ENCODE data around the gene UBAC2. TPM values are rescaled to one million over a fixed set of nuclear protein-coding genes. Genes with fewer than 3 reads are reported as not detected.

UBAC2 gene
- total RNA-seq, 1 donor = 51.3 TPM

DNA sequence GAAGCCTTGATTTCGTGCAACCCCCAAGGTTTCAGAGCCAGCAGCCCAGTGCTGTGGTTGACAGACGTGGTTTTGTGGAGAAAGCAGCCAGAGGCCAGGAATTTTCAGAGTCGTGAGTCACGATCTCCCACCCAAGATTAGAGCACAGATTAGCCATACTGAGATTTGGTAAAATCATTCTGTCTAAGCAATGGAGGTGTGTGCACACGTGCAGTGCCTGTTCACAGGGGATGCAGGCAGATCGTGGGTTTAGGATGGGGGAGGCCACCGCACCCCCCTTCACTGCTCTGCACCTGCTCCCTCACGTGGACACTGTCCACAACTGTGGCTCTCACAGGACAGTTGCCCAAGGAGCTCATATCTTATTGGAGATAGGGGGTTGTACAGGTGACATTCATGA is 153.2 kb downstream of the UBAC2 start:
- Histone ChIP-seq H3K27me3 (ENCODE audit: insufficient read depth, low read length) (no peaks in the 10 kb centered on the region), H3K9me3 (ENCODE audit: low read depth, low read length) (no peaks in the 10 kb centered on the region), H3K4me3 (ENCODE audit: low read length) (no peak overlapping the region), H3K4me1 (ENCODE audit: insufficient read depth, low read length) (peaks cover 77% of the 10 kb centered on the region)

DNA sequence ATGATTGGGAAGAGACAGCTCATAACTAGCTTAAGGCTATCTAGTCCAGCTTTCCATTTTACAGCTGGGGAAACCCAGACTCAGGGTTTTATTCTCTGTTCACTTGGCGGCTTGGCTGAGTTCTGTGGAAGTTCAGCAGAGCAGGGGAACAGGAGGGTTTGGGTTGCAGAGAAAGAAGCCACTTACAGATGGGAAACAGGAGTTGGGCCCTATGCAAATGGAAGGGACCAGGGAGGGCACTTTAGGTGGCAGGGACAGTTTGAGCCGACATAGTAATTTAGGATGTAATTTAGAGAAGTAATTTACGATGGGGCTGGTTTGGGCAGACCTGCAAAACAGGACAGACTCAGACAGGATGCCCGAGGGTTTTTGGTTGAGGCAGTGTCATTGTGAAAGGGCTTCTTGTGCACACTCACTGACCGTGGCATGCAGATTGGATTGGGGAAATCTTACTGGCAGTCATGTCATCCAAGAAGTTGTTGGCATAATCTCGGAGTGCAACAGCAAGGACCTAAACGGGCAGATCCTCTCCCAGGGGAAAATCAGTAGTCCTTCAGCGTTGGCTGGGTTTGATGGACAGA is 153.8 kb downstream of the UBAC2 start:
- Histone ChIP-seq H3K27me3 (ENCODE audit: insufficient read depth, low read length) (no peaks in the 10 kb centered on the region), H3K9me3 (ENCODE audit: low read depth, low read length) (no peaks in the 10 kb centered on the region), H3K4me3 (ENCODE audit: low read length) (no peak overlapping the region), H3K4me1 (ENCODE audit: insufficient read depth, low read length) (peaks cover 83% of the 10 kb centered on the region)

DNA sequence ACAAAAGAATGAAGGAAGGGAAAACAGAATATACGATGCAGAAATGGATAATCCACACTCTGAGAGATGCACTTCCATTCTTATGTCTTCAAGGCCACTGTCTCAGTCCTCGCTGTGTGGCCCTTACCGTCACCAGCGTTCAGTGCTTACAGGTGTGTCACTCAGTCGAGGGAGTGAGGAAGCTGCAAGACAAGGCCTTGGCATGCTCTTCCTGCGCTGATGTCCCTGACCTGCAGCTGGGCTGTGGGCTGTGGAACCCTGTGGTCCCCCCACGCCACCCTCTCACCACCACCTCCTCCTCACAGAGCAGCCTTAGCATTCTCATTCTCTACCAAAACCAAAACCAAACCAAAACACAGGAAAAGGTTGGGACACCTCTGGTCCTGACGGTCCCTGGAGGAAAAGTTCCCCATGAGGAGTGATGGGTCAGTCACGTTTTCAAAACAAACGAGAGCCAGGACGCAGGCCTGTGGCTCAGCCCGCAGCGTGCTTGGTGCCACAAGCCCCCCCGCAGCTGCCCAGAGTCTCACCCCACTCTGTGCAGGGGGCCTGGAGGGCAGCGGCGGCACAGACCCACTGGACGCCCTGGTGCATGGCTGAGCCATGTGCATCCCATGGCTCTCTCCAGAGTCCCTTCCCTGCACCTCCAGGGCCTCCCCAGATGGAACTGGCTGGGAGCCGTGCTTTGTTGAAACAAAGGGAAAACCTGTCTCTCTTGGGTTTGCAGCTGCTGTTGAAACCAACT is 154.8 kb downstream of the UBAC2 start:
- Histone ChIP-seq H3K27me3 (ENCODE audit: insufficient read depth, low read length) (no peaks in the 10 kb centered on the region), H3K4me3 (ENCODE audit: low read length) (no peak overlapping the region), H3K9me3 (ENCODE audit: low read depth, low read length) (no peaks in the 10 kb centered on the region), H3K4me1 (ENCODE audit: insufficient read depth, low read length) (peaks cover 91% of the 10 kb centered on the region)

DNA sequence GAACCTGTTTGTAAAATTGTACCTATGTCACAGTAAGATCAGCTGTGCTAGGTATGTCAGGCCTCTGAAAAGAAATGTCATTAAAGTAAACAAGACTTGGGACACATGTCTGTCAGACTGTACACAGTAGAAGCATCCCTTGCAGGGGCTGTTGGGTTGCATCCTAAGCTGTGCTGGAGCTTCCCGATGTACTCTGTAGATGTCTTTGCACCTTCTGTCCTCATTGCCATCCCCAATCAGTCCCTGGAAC is 155.3 kb downstream of the UBAC2 start:
- H3K4me3 ChIP-seq (ENCODE audit: low read length) = no peak overlapping the region

DNA sequence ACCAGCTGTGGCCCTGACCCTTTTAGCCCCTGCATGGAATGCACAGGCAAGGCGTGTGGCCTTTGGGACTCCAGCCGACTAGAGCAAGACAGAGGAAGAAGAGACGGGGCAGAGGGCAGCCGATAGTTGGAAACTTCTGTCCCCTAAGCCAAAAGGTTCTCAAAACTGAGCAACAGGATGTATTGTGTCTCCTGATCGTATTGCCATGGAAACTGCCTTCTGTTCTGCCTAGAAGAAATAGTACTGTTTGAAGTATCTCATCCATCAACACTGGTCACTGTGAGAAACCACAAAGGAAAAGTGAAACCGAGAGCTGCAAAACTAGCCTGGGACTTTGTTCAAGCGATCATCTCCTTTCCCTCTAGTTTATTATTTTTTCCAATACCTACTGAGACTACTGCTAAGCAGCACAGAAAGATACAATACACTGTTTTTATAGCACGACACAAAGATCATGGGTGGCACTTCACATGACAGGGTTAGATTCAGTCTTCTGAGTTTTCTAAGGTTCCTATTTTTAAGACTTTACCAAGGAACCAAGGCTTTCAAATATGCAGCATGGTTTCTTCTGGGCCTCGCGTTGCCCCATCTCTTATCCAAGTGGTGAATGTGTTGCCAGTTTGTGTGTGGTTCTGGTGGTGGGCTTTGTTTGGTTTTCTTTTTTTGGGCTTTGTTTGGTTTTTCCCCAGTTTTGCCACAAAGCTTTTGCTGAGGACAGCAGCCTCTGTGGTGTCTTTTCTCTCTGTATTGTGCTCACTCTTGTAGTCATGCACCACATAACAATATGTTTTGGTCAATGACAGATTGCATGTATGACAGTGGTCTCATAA is 155.8 kb downstream of the UBAC2 start:
- Histone ChIP-seq H3K4me1 (ENCODE audit: insufficient read depth, low read length) (peaks cover 89% of the 10 kb centered on the region), H3K4me3 (ENCODE audit: low read length) (no peak overlapping the region), H3K9me3 (ENCODE audit: low read depth, low read length) (no peaks in the 10 kb centered on the region), H3K27me3 (ENCODE audit: insufficient read depth, low read length) (no peaks in the 10 kb centered on the region)

More for the DNA sequence above, 155.3 kb downstream of the UBAC2 start:
- no peaks in the 10 kb centered on the region for H3K27me3 ChIP-seq (ENCODE audit: insufficient read depth, low read length)
- H3K9me3 ChIP-seq (ENCODE audit: low read depth, low read length) = no peaks in the 10 kb centered on the region
- H3K4me1 ChIP-seq (ENCODE audit: insufficient read depth, low read length) = peaks cover 91% of the 10 kb centered on the region

DNA sequence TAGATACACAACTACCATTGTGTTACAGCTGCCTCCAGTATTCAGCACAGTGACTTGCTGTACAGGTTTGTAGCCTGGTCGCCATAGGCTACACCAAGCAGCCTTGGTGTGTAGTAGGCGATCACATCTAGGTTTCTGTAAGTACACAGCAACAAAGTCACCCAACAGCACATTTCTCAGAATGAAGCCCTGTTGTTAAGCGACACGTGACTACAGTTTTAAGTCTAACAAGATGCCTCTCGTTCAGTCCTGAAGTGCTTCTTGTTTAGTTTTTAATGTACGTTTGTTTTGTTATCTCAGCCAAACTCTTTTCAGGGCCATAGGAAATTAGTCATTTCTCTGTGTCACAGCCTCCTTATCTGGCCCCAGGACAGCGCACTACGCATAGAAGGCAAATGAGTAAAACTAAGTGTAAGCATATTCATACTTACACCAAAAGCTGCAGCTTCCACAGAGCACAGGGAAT is 156.5 kb downstream of the UBAC2 start:
- H3K4me3 ChIP-seq (ENCODE audit: low read length) = no peak overlapping the region
- H3K4me1 ChIP-seq (ENCODE audit: insufficient read depth, low read length) = peaks cover 86% of the 10 kb centered on the region
- no peaks in the 10 kb centered on the region for H3K9me3 ChIP-seq (ENCODE audit: low read depth, low read length)
- H3K27me3 ChIP-seq (ENCODE audit: insufficient read depth, low read length) = no peaks in the 10 kb centered on the region

DNA sequence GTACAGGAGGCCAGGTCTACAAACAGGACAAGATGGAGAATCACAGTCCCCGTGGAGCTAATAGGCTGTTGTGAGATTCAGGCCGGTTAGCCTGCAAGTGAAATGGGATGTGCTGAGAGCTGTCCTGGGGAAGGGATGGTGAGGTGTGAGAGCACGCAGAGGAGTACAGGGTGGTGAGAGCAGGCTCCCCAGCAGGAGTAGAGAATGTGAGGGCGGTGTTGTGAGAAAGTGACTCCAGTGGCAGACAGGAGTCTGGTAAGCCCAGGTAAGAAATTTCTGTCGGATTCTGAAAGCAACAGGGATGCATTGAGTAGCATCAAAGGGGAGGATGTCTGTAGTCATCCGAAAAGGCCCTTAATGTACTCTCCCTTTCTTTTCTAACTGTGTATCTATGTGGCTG is 157.3 kb downstream of the UBAC2 start:
- H3K9me3 ChIP-seq (ENCODE audit: low read depth, low read length) = no peaks in the 10 kb centered on the region
- no peak overlapping the region for H3K4me3 ChIP-seq (ENCODE audit: low read length)

DNA sequence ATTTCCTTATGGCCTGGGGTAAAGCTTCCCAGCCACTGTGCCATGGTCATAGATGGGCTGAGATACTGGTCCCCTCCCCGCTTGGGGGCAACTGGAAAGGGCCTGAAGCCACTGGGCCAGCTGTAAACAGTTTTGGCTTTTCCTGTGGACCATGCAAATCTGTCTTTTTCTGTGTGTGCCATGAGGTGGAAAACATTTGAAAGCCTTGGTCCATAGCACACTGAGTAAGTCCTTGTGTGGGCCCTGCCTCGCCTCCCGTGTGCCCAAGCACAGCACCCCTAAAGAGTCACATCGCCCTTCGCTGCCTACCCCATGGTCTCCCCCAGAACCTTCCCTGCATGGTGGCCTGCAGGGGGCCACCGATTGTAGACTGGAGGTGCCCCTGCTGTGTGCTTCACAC is 158.9 kb downstream of the UBAC2 start:
- no peaks in the 10 kb centered on the region for H3K9me3 ChIP-seq (ENCODE audit: low read depth, low read length)
- no peaks in the 10 kb centered on the region for H3K27me3 ChIP-seq (ENCODE audit: insufficient read depth, low read length)
- H3K4me3 ChIP-seq (ENCODE audit: low read length) = no peak overlapping the region
- peaks cover 72% of the 10 kb centered on the region for H3K4me1 ChIP-seq (ENCODE audit: insufficient read depth, low read length)

More for the DNA sequence above, 157.3 kb downstream of the UBAC2 start:
- H3K27me3 ChIP-seq (ENCODE audit: insufficient read depth, low read length) = no peaks in the 10 kb centered on the region
- H3K4me1 ChIP-seq (ENCODE audit: insufficient read depth, low read length) = peaks cover 79% of the 10 kb centered on the region

DNA sequence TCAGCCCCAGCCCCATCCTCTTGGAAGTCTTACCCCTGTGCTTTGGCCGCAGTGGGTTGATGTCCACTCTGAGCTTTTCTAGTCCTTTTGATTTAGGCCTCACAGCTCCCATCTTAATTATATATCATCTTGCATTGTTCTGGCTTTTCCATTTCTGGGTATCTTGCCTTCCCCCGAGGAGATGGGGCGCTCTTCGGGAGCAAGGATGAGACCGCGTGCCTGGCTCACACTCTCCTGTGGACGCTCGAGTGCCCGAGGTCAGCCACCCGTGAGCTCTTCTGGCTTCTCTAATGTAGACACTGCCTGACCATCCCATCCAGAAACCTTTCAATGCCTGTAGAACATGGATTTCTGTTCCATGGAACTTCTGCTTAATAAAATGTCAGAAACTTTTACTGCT is 160.0 kb downstream of the UBAC2 start:
- H3K4me3 ChIP-seq (ENCODE audit: low read length) = no peak overlapping the region
- no peaks in the 10 kb centered on the region for H3K9me3 ChIP-seq (ENCODE audit: low read depth, low read length)
- H3K27me3 ChIP-seq (ENCODE audit: insufficient read depth, low read length) = no peaks in the 10 kb centered on the region
- H3K4me1 ChIP-seq (ENCODE audit: insufficient read depth, low read length) = peaks cover 60% of the 10 kb centered on the region

DNA sequence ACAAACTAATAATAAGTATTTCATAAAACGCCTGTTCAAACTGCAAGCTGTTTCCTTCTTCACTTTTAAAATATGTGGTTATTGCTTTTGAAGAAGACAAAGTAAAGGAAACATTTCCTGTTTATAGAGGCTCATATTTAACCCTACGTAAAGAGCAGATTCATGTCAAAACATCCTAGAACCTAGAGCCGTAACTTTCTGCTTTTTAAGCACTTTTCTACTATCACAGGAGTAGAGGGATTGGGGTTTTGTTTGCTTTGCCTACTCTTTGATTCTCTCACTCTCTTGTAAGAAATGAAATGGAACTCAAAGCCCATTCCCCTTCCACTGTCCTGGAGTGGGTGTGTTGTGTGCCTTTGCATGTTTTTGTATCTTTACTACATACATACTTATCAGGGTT is 160.5 kb downstream of the UBAC2 start:
- Histone ChIP-seq H3K4me3 (ENCODE audit: low read length) (no peak overlapping the region), H3K27me3 (ENCODE audit: insufficient read depth, low read length) (no peaks in the 10 kb centered on the region), H3K9me3 (ENCODE audit: low read depth, low read length) (no peaks in the 10 kb centered on the region)

DNA sequence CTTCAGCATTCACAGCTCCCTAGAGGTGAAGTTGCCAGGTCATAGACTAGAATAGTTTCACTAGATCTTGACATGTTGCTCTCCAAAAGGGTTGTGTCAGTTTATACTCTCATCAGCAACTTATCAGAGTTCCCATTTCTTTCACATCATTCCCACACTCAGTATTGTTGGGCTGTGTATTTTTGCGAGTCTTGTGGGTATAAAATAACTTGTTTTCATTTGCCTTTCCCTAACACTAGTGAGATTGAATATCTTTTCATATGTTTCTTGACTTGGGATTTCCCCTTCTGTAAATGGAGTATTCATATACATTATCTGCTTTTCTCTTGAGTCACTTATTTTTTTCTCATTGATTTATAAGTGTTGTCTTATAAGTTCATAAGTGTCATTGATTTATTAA is 161.7 kb downstream of the UBAC2 start:
- H3K4me3 ChIP-seq (ENCODE audit: low read length) = no peak overlapping the region
- H3K27me3 ChIP-seq (ENCODE audit: insufficient read depth, low read length) = no peaks in the 10 kb centered on the region
- no peaks in the 10 kb centered on the region for H3K9me3 ChIP-seq (ENCODE audit: low read depth, low read length)
- peaks cover 57% of the 10 kb centered on the region for H3K4me1 ChIP-seq (ENCODE audit: insufficient read depth, low read length)

More for the DNA sequence above, 160.5 kb downstream of the UBAC2 start:
- peaks cover 58% of the 10 kb centered on the region for H3K4me1 ChIP-seq (ENCODE audit: insufficient read depth, low read length)

DNA sequence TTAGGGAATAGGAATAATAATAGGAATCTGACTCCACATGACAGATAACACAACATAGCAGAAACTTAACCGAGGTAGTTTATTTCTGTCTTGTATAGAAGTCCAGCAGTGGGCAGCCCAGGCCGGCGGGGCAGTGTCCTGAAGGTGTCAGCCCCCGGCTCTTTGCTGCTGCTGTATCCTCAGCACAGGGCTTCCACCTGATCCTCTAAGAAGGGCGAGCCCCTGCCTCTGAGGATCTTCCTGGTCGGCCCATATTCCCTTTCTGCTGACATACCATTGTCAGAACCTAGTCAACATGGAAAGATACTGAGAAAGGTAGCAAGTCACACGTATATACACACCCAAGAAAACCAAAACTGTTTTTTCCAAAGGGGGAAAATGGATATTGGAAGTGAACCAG is 162.7 kb downstream of the UBAC2 start:
- Histone ChIP-seq H3K4me3 (ENCODE audit: low read length) (no peak overlapping the region), H3K27me3 (ENCODE audit: insufficient read depth, low read length) (no peaks in the 10 kb centered on the region), H3K4me1 (ENCODE audit: insufficient read depth, low read length) (peaks cover 54% of the 10 kb centered on the region), H3K9me3 (ENCODE audit: low read depth, low read length) (no peaks in the 10 kb centered on the region)

DNA sequence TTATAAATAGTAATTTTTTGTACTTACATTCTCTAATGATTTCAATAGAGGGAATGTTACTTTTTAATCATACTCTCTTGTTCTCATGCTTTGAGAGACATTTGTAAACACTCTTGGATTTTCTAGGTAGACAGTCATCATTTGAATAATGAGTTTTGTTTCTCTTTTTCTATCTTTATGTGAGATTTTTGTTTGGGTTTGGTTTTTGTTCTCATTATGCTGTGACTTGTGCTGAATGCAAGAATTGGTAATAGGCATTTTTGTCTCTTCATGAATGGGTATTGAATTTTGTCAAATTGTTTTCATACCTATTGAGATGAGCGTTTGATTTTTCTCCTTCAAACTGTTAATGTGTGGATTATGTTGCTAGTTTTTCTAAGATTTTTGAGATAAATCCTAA is 163.3 kb downstream of the UBAC2 start:
- Histone ChIP-seq H3K9me3 (ENCODE audit: low read depth, low read length) (no peaks in the 10 kb centered on the region), H3K4me1 (ENCODE audit: insufficient read depth, low read length) (peaks cover 48% of the 10 kb centered on the region), H3K4me3 (ENCODE audit: low read length) (no peak overlapping the region), H3K27me3 (ENCODE audit: insufficient read depth, low read length) (no peaks in the 10 kb centered on the region)

DNA sequence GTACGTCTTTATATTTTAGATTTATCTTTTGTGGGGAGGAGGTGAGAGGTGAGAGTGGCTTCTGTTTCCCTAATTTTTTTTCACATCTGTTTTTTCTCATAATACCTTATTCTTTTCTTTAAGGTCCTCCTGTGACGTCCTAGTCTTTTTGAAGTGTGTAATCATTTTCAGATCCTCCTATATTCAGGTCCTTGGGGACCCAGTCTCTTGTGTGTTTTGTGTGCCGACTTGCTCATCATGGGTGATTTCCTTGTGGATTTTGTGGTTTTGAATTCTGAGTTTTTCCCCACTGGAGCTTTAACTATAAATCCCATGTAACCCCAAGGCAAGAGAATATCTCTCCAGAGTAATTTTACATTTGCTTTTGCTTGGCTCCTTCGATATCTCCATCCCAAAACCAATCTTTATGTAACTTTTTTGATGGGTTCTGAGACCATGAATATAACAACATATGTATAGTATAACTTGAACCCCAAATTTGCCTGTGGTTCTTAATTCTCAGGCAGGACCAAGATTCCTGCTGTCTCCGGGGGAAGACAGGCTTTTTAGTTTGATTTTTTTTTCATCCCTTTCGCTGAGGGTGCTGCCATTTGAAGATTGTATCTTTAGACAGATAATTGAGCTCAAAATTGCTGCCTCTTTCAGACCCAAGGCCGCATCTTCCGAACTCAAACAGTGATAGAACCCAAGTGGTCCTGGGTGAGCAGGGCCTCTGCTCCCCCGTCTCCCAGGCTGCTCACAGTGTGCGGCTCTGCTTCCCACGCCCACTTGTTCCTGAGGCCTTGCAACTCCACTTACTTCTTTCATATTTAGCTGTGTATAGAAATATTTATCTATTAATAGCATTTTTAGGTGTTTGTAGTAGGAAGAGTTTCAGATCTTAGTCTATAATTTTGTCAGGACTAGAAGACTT is 165.7 kb downstream of the UBAC2 start:
- Histone ChIP-seq H3K4me3 (ENCODE audit: low read length) (no peak overlapping the region), H3K27me3 (ENCODE audit: insufficient read depth, low read length) (no peaks in the 10 kb centered on the region), H3K4me1 (ENCODE audit: insufficient read depth, low read length) (peaks cover 34% of the 10 kb centered on the region), H3K9me3 (ENCODE audit: low read depth, low read length) (no peaks in the 10 kb centered on the region)

All from mononuclear cell (primary cell).